Stimulated activated CD4-positive, alpha-beta T cell treated with anti-CD3 and anti-CD28 coated beads, Interleukin-1b, Interleukin-23, amount 100 ng/mL, for 1 hour (primary cell): ENCODE measurements around the gene EDA.

Source experiments
- DNase-seq, 2 donors: peaks; one replicate each; pipeline ENCODE4 v3.0.0-alpha.2; 2020; ENCODE audit warnings: low read depth in 2 of 2

Gene EDA

DNA sequence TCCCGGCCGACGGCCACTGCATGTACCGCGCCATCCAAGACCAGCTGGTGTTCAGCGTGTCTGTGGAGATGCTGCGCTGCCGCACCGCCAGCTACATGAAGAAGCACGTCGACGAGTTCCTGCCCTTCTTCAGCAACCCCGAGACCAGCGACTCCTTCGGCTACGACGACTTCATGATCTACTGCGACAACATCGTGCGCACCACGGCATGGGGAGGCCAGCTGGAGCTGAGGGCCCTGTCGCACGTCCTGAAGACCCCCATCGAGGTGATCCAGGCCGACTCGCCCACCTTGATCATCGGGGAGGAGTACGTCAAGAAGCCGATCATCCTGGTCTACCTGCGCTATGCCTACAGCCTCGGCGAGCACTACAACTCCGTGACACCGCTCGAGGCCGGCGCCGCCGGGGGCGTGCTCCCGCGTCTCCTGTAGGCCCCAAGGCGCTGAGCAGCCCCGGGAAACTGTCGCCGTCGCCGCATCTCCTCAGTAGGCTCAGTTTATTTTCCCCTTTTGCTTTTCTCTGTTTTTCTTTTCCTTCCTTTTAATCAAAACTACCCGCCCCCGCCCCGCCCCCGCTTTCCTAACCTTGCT, 447.1 kb downstream of the EDA start:
- DNase-seq = no peak

DNA sequence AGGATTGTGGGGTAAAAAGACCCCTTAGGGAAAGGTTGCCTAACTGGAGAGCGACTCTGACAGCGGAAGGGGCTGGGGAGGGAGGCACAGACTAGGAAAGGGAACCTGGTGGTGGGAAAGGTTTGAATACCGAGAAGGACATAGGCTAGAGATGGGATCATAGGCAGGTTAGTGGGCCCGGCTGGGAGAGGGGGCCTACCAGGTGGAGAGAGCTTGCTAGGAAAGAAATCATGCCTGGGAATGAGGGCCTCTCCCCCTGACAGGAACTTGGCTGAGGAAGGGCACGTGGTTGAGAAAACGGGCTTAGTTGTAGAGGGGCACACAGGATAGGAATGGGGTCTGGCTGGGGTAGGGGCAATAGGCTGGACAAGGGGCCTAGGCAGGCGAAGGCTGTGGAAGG, 450.7 kb downstream of the EDA start:
- DNase-seq = no peak

DNA sequence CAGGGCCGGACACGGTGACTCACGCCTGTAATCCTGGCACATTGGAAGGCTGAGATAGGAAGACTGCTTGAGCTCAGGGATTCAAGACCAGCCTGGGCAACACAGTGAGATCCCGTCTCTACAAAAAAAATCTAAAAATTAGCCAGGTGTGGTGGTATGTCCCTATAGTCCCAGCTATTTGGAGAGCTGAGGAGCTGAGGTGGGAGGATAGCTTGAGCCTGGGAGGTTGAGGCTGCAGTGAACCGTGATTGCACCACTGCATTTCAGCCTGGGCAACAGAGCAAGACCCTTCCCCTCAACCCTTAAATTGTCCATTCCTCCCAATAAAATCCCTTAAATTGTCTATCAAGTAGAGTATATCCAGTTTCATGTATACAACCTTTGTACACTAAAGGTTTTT, 463.4 kb downstream of the EDA start:
- no peak for DNase-seq

DNA sequence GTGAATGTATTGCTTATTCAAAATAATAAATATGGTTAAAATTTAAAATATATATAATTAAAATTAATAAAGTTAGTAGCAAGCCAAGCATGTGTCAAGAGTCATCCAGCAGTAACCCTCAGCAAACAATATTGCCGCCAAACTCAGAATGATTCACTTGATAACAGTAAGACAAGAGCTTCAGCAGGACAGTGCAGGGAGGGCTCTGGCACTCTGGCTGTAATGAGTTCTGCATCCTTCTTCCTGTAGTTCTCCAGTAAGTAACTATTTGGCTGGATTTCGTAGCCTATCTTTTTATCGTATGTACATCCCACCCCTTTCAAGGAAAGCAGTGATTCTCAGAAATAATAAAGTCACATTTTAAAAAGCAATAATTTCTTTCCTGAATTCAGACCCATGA, 464.0 kb downstream of the EDA start:
- DNase-seq = no peak

- DNase-seq = no peak
Measured at GRCh38 chrX:70082723-70083122, 466.8 kb downstream of the EDA start.

GRCh38 chrX:70084592-70085240, 468.8 kb downstream of the EDA start:
- DNase-seq = no peak

DNA sequence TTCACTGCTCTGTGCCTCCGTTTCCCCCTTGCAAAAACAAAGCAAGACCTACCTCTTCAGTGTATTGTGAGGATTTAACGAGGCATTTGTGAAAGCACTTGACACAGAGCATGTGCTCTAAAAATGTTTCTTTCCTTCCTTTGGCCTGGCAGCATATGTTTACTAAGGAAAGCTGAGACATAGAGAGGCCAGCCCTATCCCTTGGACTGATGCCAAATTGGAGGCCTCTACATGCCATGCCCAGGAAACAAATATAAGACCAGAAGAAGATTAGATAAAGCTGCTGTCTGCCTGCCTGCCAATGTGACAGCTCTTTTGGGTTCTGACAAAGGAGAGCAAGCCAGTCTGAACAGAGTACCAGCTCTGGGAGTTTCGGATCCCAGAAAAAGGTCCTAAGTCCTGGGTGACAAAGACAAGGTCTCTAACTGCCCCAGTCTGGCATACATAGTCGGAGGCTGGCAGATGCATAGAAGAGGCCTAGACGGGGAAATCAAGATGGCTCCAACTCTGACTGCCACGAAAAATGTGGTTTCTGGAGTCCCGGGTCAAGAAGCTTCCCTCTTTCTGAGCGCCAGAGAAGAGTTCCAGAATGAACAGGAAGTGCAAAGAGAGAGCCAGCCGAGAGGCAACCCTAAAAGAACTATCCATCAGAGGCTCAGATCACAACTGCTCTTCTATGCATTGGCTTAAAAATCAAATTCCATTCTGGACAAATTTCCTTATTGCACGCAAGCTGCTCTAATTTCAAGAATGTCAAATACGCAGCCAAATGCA, 472.1 kb downstream of the EDA start:
- no peak for DNase-seq

GRCh38 chrX:70088751-70089150, 472.8 kb downstream of the EDA start:
- no peak for DNase-seq
